Retinal pigment epithelial cell (primary cell): ENCODE measurements around the gene OR52D1.

ENCODE experiments used
- DNase-seq: peaks from one replicate; pipeline ENCODE4 v3.0.0-alpha.2; 2010; ENCODE audit warnings: low read depth
- H3K4me3 ChIP-seq: 2 replicates; pipeline ENCODE4 v1.5.1; 2011; ENCODE audit warnings: mild to moderate bottlenecking, low read length, control low read depth, moderate library complexity
- CTCF ChIP-seq: conservative IDR thresholded peaks from 2 replicates; pipeline ENCODE4 v1.5.1; 2011; ENCODE audit warnings: low read depth, low read length, control low read depth, inconsistent platforms

The OR52D1 gene

GRCh38 chr11:5500393-5500801 lies 11.9 kb downstream of the OR52D1 start:
- DNase-seq = no peak
- no peak overlapping the region for H3K4me3 ChIP-seq
- TF ChIP-seq CTCF = no peak

GRCh38 chr11:5504403-5504921 lies 16.0 kb downstream of the OR52D1 start:
- H3K4me3 ChIP-seq = no peak overlapping the region
- no peak for TF ChIP-seq CTCF
- no peak for DNase-seq

- H3K4me3 ChIP-seq = no peak overlapping the region
- no peak for DNase-seq
- no peak for TF ChIP-seq CTCF
These were observed 17.0 kb downstream of the OR52D1 start for GRCh38 chr11:5505363-5506048.

GRCh38 chr11:5507177-5507932 lies 18.9 kb downstream of the OR52D1 start:
- TF ChIP-seq CTCF = no peak
- H3K4me3 ChIP-seq = no peak overlapping the region
- no peak for DNase-seq

GRCh38 chr11:5507933-5508305 lies 19.4 kb downstream of the OR52D1 start:
- no peak for TF ChIP-seq CTCF
- DNase-seq = no peak
- H3K4me3 ChIP-seq = no peak overlapping the region

- H3K4me3 ChIP-seq = no peak overlapping the region
- no peak for TF ChIP-seq CTCF
- DNase-seq = no peak
These were observed 20.1 kb downstream of the OR52D1 start for GRCh38 chr11:5508605-5509004.

GRCh38 chr11:5509803-5510202 lies 21.3 kb downstream of the OR52D1 start, which contains the start of gene UBQLN3:
Gene UBQLN3, minus strand, starts transcription at chr11:5509957. Its CDS starts 399 bp downstream, at chr11:5509558.
- H3K4me3 ChIP-seq = no peak within 1 kb of the TSS
- no peak for DNase-seq
- TF ChIP-seq CTCF = no peak
